SK-N-MC (cell line): ENCODE measurements around the gene FAM149B1.

Source experiments
- EZH2 ChIP-seq: fragments of 200-600 bp; sonication (generic); IDR thresholded peaks from one replicate; pipeline ENCODE4 v1.6.1; 2017; ENCODE audit warnings: antibody characterized with exemption
- POLR2AphosphoS5 ChIP-seq: IDR thresholded peaks from 2 replicates; pipeline ENCODE4 v1.6.1; 2012; ENCODE audit warnings: mild to moderate bottlenecking, low read depth, low read length, borderline replicate concordance

DNA sequence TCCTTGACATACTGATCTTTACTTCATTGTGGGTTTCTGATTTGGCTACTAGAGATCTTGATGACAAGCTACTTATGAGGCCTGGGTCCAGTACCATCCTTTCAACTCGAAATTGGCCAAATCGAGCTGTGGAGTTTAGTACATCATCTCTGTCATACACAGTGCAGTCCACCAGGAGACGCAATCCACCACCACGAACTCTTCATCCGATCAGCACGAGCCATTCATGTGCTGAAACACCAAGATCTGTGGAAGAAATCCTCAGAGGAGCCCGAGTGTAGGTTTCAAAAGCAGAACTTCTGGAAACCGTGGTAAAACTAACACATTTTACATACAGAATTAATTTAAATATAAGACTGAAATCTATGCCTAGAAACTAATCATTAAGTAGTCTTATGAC lies 65.0 kb downstream of the FAM149B1 start:
- no peak for TF ChIP-seq POLR2AphosphoS5
- TF ChIP-seq EZH2 = no peak
